ENCODE results near the gene LMNB1.

GRCh38 chr5:126855266-126855665, 78.3 kb downstream of the LMNB1 start:
- TF ChIP-seq REST (IDR thresholded peaks at IDR 0.05; ENCODE audit: insufficient read depth in 1 of 2, low read depth in 2 of 2, low read length in 2 of 2) (no peak), SIN3A (IDR thresholded peaks at IDR 0.05; ENCODE audit: borderline replicate concordance, insufficient read depth, low read length) (peak; percentile 45; the same call in 1 of the 2 replicates), POLR2AphosphoS5 (IDR thresholded peaks at IDR 0.05; ENCODE audit: low read depth, low read length) (no peak), TAF1 (IDR thresholded peaks at IDR 0.05; ENCODE audit: borderline replicate concordance, insufficient read depth, low read length) (0 out of 2 replicates have a peak, but pooled peaks have one; percentile 23), FOXP2 (optimal IDR thresholded peaks at IDR 0.05; ENCODE audit: borderline replicate concordance, extremely low read depth, extremely low read length, insufficient read depth) (peak; percentile 22)
